Thymus (tissue), 11 donors: ENCODE results near the gene NBEA. TPM values are rescaled to one million over a fixed set of nuclear protein-coding genes. Genes with fewer than 3 reads are reported as not detected.

Experiments
- DNase-seq, 9 donors: peaks; one replicate each; pipeline ENCODE4 v3.0.0-alpha.2; 2013; ENCODE audit warnings: low spot score in 9 of 9, low read depth in 6 of 9, missing footprints in 1 of 9
- H3K27ac ChIP-seq, 2 donors: one replicate each; pipeline ENCODE4 v1.5.1; 2013; ENCODE audit warnings: control low read depth in 1 of 2, low read depth in 1 of 2, low read length in 1 of 2, mild to moderate bottlenecking in 1 of 2, moderate library complexity in 1 of 2
- H3K27me3 ChIP-seq, 2 donors: one replicate each; pipeline ENCODE4 v1.5.1; 2013; ENCODE audit warnings: low read length in 1 of 2; ENCODE audit not compliant: control insufficient read depth in 2 of 2, insufficient read depth in 1 of 2
- H3K36me3 ChIP-seq, 2 donors: one replicate each; pipeline ENCODE4 v1.5.1; 2013; ENCODE audit warnings: low read length in 1 of 2, mild to moderate bottlenecking in 1 of 2, moderate library complexity in 1 of 2; ENCODE audit not compliant: control insufficient read depth in 2 of 2, insufficient read depth in 2 of 2
- H3K4me1 ChIP-seq, 2 donors: one replicate each; pipeline ENCODE4 v1.5.1; 2013; ENCODE audit warnings: low read length in 2 of 2; ENCODE audit not compliant: control insufficient read depth in 2 of 2, insufficient read depth in 2 of 2
- H3K4me3 ChIP-seq, 2 donors: one replicate each; pipeline ENCODE4 v1.5.1; 2013; ENCODE audit warnings: low read length in 2 of 2, control low read depth in 1 of 2, mild to moderate bottlenecking in 1 of 2
- H3K9me3 ChIP-seq, 2 donors: one replicate each; pipeline ENCODE4 v1.5.1; 2013; ENCODE audit warnings: low read length in 1 of 2, mild to moderate bottlenecking in 1 of 2; ENCODE audit not compliant: control insufficient read depth in 2 of 2, insufficient read depth in 1 of 2
- WGBS: extraction: QIAGEN DNeasy Blood & Tissue Kit; methylation state at CpG from one replicate; pipeline ENCODE4 v1.1.7; 2013; 5-methylcytosine and 5-hydroxymethylcytosine counted together
- polyA plus RNA-seq: library from polyadenylated mRNA; stranded (reverse); fragments of 200-250 nt; gene quantifications from one replicate; pipeline ENCODE4 v1.2.3, GENCODE V29; 2013
- total RNA-seq: library from RNA; stranded (reverse); fragments of 120-200 nt; gene quantifications from one replicate; pipeline ENCODE4 v1.2.4, GENCODE V29; 2013
- donor health status: healthy.

The NBEA gene
- total and polyA plus RNA-seq, 2 donors, result 4.1 to 6.8 TPM

DNA sequence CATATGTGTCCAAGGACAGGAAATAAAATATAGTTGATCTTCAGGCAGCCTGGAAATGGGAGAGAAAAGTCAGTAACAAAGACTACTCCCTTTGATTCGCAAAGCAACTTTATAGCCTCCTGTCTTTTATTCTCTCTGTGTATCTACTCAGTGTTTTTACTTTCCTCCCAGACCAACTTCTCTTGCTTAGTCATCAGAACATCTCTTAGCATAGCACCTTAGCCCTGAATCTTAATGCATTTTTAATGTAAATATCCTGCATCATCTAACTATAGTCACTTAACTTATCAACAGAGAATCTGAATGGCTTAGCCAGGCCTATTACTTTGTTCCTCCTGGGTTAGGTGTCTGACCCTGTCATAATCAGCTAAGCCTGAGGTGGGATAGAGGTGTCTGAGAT lies 296.2 kb downstream of the NBEA start:
- DNase-seq, result no peak
- no peaks in the 10 kb centered on the region for H3K9me3 ChIP-seq
- no peaks in the 10 kb centered on the region for H3K4me1 ChIP-seq
- no peak overlapping the region for H3K4me3 ChIP-seq
- H3K36me3 ChIP-seq, result no peaks in the 10 kb centered on the region
- no peaks in the 10 kb centered on the region for H3K27me3 ChIP-seq
- 97% methylated on average over 1 of the region's 1 CpG for WGBS
- no peak overlapping the region for H3K27ac ChIP-seq

DNA sequence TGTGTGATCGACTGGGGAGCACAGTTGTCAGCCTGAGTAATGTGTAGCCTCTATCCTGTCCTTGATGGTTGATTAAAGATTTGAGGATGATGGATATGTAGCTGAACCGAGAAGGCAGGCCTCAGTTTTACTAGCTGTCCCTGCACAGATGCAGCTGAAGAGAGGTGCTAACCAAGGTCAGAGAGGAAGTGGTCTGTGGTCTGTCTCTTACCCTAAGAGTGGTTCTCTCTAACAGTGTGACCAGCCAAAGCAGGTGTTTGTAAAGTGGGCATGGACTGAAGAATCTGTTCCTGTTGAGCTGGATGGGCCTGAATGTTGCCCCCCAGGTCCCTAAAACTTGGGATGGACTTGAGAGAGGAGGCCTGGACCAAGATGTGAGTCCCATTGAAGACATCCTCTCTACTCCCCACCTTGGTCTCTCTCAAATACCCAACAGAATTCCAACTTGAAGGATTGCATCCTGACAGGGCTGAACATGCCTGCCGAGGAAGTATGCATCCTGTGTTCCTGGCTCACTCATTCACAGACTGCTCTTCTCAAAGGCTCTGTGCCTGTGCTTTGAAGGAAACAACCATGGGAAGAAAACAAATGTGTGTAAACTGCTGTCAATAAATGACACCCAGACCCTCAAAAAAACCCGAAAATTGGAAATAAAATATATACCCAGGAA lies 310.6 kb downstream of the NBEA start:
- 72% methylated on average over 4 of the region's 4 CpGs for WGBS
- H3K36me3 ChIP-seq, result peaks cover 0 to 6% of the 10 kb centered on the region in 2 donors
- H3K27me3 ChIP-seq, result no peaks in the 10 kb centered on the region
- H3K4me1 ChIP-seq, result no peaks in the 10 kb centered on the region
- no peak overlapping the region for H3K4me3 ChIP-seq
- peaks cover 0 to 14% of the 10 kb centered on the region in 2 donors for H3K9me3 ChIP-seq
- peak in 1 of 9 donors; percentile 0 for DNase-seq
- H3K27ac ChIP-seq, result no peak overlapping the region

GRCh38 chr13:35255241-35255640 lies 313.2 kb downstream of the NBEA start:
- DNase-seq, result no peak
- Histone ChIP-seq H3K4me1 (no peaks in the 10 kb centered on the region), H3K36me3 (peaks cover 0 to 6% of the 10 kb centered on the region in 2 donors), H3K27ac (no peak overlapping the region), H3K4me3 (no peak overlapping the region), H3K27me3 (no peaks in the 10 kb centered on the region), H3K9me3 (peaks cover 0 to 14% of the 10 kb centered on the region in 2 donors)
- WGBS, result 97% methylated on average over 8 of the region's 8 CpGs

DNA sequence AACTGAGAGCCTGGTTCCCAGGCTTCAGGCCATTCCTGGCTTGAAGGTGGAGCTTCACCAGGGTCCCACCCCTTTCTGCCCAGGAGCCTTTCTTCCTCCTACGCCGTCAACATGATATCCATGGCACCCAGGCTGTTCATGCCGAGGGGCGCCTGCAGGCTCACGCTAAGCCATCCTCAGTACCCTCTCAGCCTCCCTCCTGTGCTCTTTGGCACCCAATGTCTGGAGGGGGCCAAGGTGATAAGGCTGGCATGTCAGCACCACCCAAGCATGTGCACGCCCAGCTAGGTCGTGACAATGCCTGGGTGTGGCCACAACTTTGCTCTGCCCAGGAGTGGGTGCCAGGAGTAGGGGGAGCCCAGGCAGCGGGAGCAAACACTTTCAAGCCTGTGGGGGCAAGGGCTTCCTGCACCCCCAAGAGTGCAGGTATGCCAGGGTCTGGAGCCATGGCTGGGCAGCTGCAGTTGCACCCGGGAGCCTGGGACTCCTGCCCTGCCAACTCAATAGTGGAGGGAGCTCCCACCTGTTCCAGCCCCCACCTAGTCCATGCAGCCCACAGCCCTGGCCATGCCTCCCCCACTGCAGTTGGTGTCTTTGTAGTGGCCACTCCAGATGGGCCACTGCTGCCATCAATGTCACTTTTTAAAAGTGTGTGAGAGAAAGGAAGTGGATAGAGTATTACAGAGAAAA lies 314.5 kb downstream of the NBEA start:
- 97% methylated on average over 9 of the region's 9 CpGs for WGBS
- no peak overlapping the region for H3K27ac ChIP-seq
- DNase-seq, result no peak

GRCh38 chr13:35260316-35260715 lies 318.2 kb downstream of the NBEA start:
- no peak for DNase-seq
- Histone ChIP-seq H3K9me3 (peaks cover 0 to 11% of the 10 kb centered on the region in 2 donors), H3K36me3 (no peaks in the 10 kb centered on the region), H3K27ac (no peak overlapping the region), H3K27me3 (no peaks in the 10 kb centered on the region), H3K4me3 (no peak overlapping the region), H3K4me1 (no peaks in the 10 kb centered on the region)

More for the DNA sequence above, 314.5 kb downstream of the NBEA start:
- Histone ChIP-seq H3K27me3 (no peaks in the 10 kb centered on the region), H3K36me3 (peaks cover 0 to under 1% of the 10 kb centered on the region in 2 donors), H3K9me3 (peaks cover 0 to 14% of the 10 kb centered on the region in 2 donors), H3K4me3 (no peak overlapping the region), H3K4me1 (no peaks in the 10 kb centered on the region)

DNA sequence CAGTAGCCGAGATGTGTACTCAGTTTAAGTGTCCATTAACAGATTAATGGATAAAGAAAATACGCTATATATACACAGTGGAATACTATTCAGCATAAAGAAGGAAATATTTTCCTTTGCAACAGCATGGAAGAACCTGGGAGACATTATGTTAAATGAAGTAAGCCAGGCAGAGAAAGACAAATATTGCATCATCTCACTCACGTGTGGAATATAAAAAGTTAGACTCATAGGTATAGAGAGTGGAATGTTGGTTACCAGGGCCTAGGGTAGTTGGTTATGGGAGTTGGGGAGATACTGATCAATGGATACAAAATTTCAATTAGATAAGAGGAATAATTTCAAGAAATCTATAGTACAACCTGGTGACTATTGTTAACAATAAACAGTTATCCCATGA lies 324.3 kb downstream of the NBEA start:
- no peak for DNase-seq
- Histone ChIP-seq H3K4me3 (no peak overlapping the region), H3K9me3 (no peaks in the 10 kb centered on the region), H3K27ac (no peak overlapping the region), H3K27me3 (no peaks in the 10 kb centered on the region), H3K4me1 (no peaks in the 10 kb centered on the region), H3K36me3 (no peaks in the 10 kb centered on the region)
- WGBS, result 95% methylated on average over 3 of the region's 3 CpGs

GRCh38 chr13:35278917-35279316 lies 336.8 kb downstream of the NBEA start:
- Histone ChIP-seq H3K27ac (no peak overlapping the region), H3K36me3 (no peaks in the 10 kb centered on the region), H3K27me3 (no peaks in the 10 kb centered on the region), H3K4me1 (no peaks in the 10 kb centered on the region), H3K9me3 (no peaks in the 10 kb centered on the region), H3K4me3 (no peak overlapping the region)
- DNase-seq, result no peak

GRCh38 chr13:35279500-35279899 lies 337.4 kb downstream of the NBEA start:
- Histone ChIP-seq H3K27ac (no peak overlapping the region), H3K36me3 (no peaks in the 10 kb centered on the region), H3K4me3 (no peak overlapping the region), H3K9me3 (no peaks in the 10 kb centered on the region), H3K27me3 (no peaks in the 10 kb centered on the region), H3K4me1 (no peaks in the 10 kb centered on the region)
- no peak for DNase-seq
- WGBS, result 97% methylated on average over 1 of the region's 1 CpG

- Histone ChIP-seq H3K4me3 (no peak overlapping the region), H3K27me3 (no peaks in the 10 kb centered on the region), H3K27ac (no peak overlapping the region), H3K9me3 (no peaks in the 10 kb centered on the region), H3K4me1 (no peaks in the 10 kb centered on the region), H3K36me3 (no peaks in the 10 kb centered on the region)
- 93% methylated on average over 1 of the region's 1 CpG for WGBS
- DNase-seq, result no peak
Measured at GRCh38 chr13:35283856-35284255, 341.8 kb downstream of the NBEA start.
